NCI-H510A treated with DMSO at 0.1 percent for 48 hours (cell line): Measurements from ENCODE around the gene KRT83.
"Not testable (repeated sequence)": the region's sequence is repeated elsewhere in the genome, so short reads cannot be mapped to it uniquely, and the experiment has no call there.

Experiments used
- DNase-seq: peaks from one replicate; lab custom pipeline; 2025; lab: John Stamatoyannopoulos, UW

KRT83 gene

GRCh38 chr12:52286857-52287785 lies 34.1 kb downstream of the KRT83 start:
- not testable (repeated sequence) for DNase-seq

GRCh38 chr12:52285851-52286530 lies 35.2 kb downstream of the KRT83 start:
- DNase-seq = no peak

- no peak for DNase-seq
Measured at GRCh38 chr12:52285172-52285745, 35.9 kb downstream of the KRT83 start.

- DNase-seq = no peak
Measured at GRCh38 chr12:52284562-52285171, 36.5 kb downstream of the KRT83 start.

- no peak for DNase-seq
Measured at GRCh38 chr12:52280796-52281560, 40.2 kb downstream of the KRT83 start.

- peak; percentile 10 for DNase-seq
Measured at GRCh38 chr12:52280319-52280795, 40.8 kb downstream of the KRT83 start.

- no peak for DNase-seq
Measured at GRCh38 chr12:52279422-52280318, 41.5 kb downstream of the KRT83 start.

- DNase-seq = peak; percentile 77
Measured at GRCh38 chr12:52278575-52279421, 42.4 kb downstream of the KRT83 start.

- DNase-seq = peak; percentile 82
Measured at GRCh38 chr12:52277486-52278245, 43.5 kb downstream of the KRT83 start.

GRCh38 chr12:52275686-52276085 lies 45.5 kb downstream of the KRT83 start:
- no peak for DNase-seq

- no peak for DNase-seq
Measured at GRCh38 chr12:52274521-52275120, 46.6 kb downstream of the KRT83 start, which contains the start of gene KRT86. Gene KRT86, plus strand, starts transcription at chr12:52274645. Its CDS starts 27,272 bp downstream, at chr12:52301917.

- DNase-seq = no peak
Measured at GRCh38 chr12:52271158-52271557, 50.0 kb downstream of the KRT83 start.

GRCh38 chr12:52270541-52271070 lies 50.6 kb downstream of the KRT83 start:
- no peak for DNase-seq

GRCh38 chr12:52268212-52268611 lies 53.0 kb downstream of the KRT83 start:
- DNase-seq = no peak

- no peak for DNase-seq
Measured at GRCh38 chr12:52267699-52268098, 53.5 kb downstream of the KRT83 start.

- DNase-seq = no peak
Measured at GRCh38 chr12:52267266-52267665, 53.9 kb downstream of the KRT83 start.

GRCh38 chr12:52266514-52266913 lies 54.7 kb downstream of the KRT83 start:
- peak; percentile 4 for DNase-seq

- DNase-seq = no peak
Measured at GRCh38 chr12:52264435-52264825, 56.8 kb downstream of the KRT83 start.
